HepG2 (cell line): ENCODE measurements around the gene FBXL20. TPM values are rescaled to one million over a fixed set of nuclear protein-coding genes. Genes with fewer than 3 reads are reported as not detected.
A peak's percentile ranks its signal among the peaks of the same experiment; 100 is the strongest.

Source experiments
- GABPB1 ChIP-seq: IDR thresholded peaks from 2 replicates; pipeline ENCODE4 v1.6.1; 2016; ENCODE audit warnings: mild to moderate bottlenecking, missing genetic modification reagents, moderate library complexity, missing compliant biosample characterization
- GFI1 ChIP-seq: sonication (generic); formaldehyde crosslinking; IDR thresholded peaks from 2 replicates; pipeline ENCODE4 v1.5.0; 2020; ENCODE audit warnings: missing genetic modification reagents, mild to moderate bottlenecking, borderline replicate concordance
- GPN1 ChIP-seq: sonication (generic); formaldehyde crosslinking; IDR thresholded peaks from 2 replicates; pipeline ENCODE4 v1.5.1; 2020; ENCODE audit warnings: missing genetic modification reagents, borderline replicate concordance
- IKZF4 ChIP-seq: sonication (generic); formaldehyde crosslinking; IDR thresholded peaks from 2 replicates; pipeline ENCODE4 v1.5.1; 2020; ENCODE audit warnings: borderline replicate concordance, mild to moderate bottlenecking, low read depth, missing genetic modification reagents; ENCODE audit errors: not compliant biosample characterization
- ISX ChIP-seq: sonication (generic); formaldehyde crosslinking; conservative IDR thresholded peaks from 2 replicates; pipeline ENCODE4 v1.5.0; 2020; ENCODE audit warnings: missing genetic modification reagents
- KAT7 ChIP-seq: IDR thresholded peaks from 2 replicates; pipeline ENCODE4 v1.6.1; 2018; ENCODE audit warnings: borderline replicate concordance, missing compliant biosample characterization
- KDM5B ChIP-seq: sonication (generic); formaldehyde crosslinking; IDR thresholded peaks from 2 replicates; pipeline ENCODE4 v1.4.0; 2020; ENCODE audit warnings: missing genetic modification reagents, mild to moderate bottlenecking, borderline replicate concordance
- MZF1 ChIP-seq: sonication (generic); formaldehyde crosslinking; IDR thresholded peaks from 2 replicates; pipeline ENCODE4 v1.8.1; 2023; ENCODE audit warnings: mild to moderate bottlenecking, missing genetic modification reagents, borderline replicate concordance
- PPARG ChIP-seq: conservative IDR thresholded peaks from 2 replicates; pipeline ENCODE4 v1.6.1; 2016; ENCODE audit warnings: missing biosample characterization, missing genetic modification reagents
- PRPF4 ChIP-seq: fragments of 200-400 bp; formaldehyde crosslinking; IDR thresholded peaks from 2 replicates; pipeline ENCODE4 v1.6.1; 2016; ENCODE audit warnings: low read length, low read depth; ENCODE audit not compliant: poor library complexity, severe bottlenecking
- SAP130 ChIP-seq: IDR thresholded peaks from 2 replicates; pipeline ENCODE4 v1.6.1; 2016; ENCODE audit warnings: low read depth
- TP53 ChIP-seq: sonication (generic); formaldehyde crosslinking; conservative IDR thresholded peaks from 2 replicates; pipeline ENCODE4 v1.4.0; 2020; ENCODE audit warnings: missing genetic modification reagents
- ZBTB8A ChIP-seq: sonication (generic); formaldehyde crosslinking; IDR thresholded peaks from 2 replicates; pipeline ENCODE4 v1.4.0; 2020; ENCODE audit warnings: mild to moderate bottlenecking, low read depth, missing genetic modification reagents, borderline replicate concordance
- ZNF230 ChIP-seq: sonication (generic); formaldehyde crosslinking; IDR thresholded peaks from 2 replicates; pipeline ENCODE4 v1.4.0; 2020; ENCODE audit warnings: mild to moderate bottlenecking, missing genetic modification reagents
- ZNF253 ChIP-seq: sonication (generic); formaldehyde crosslinking; IDR thresholded peaks from 2 replicates; pipeline ENCODE4 v1.8.0; 2022; ENCODE audit warnings: mild to moderate bottlenecking, missing genetic modification reagents, borderline replicate concordance
- ZNF652 ChIP-seq: IDR thresholded peaks from 2 replicates; pipeline ENCODE4 v1.6.1; 2016; ENCODE audit warnings: low read depth, borderline replicate concordance
- ZNF777 ChIP-seq: sonication (generic); formaldehyde crosslinking; IDR thresholded peaks from 2 replicates; pipeline ENCODE4 v1.4.0; 2020; ENCODE audit warnings: missing genetic modification reagents
- polyA plus RNA-seq, 8 experiments: library from polyadenylated mRNA; depleted of rRNA in 3 of 8; stranded (reverse) in 7 of 8; unstranded in 1 of 8; fragments of >200 nt; fragmentation: Illumina TruSeq in 4 of 8; extraction: Trizol in 4 of 8; gene quantifications; 2 replicates each; pipeline versions ENCODE4 v1.2.1 to v1.2.3, GENCODE V29; 2011 to 2016; ENCODE audit warnings: low read depth in 4 of 8, missing spikeins in 1 of 8, mixed read lengths in 1 of 8; ENCODE audit not compliant: insufficient read depth in 1 of 8
- total RNA-seq, 5 experiments: library from RNA; depleted of rRNA; stranded (reverse); fragments of >200 nt; fragmentation: Illumina TruSeq; extraction: Trizol; gene quantifications; 2 replicates each; pipeline ENCODE4 v1.2.3, GENCODE V29; 2016; ENCODE audit warnings: low read depth in 1 of 5
- TF ChIP-seq, protein P1 (sequence below): sonication (generic); formaldehyde crosslinking; IDR thresholded peaks from 2 replicates; pipeline ENCODE4 v1.4.0; 2020; ENCODE audit warnings: missing genetic modification reagents, borderline replicate concordance
- TF ChIP-seq, protein P2 (sequence below): sonication (generic); formaldehyde crosslinking; IDR thresholded peaks from 2 replicates; pipeline ENCODE4 v1.8.0; 2022; ENCODE audit warnings: mild to moderate bottlenecking, missing genetic modification reagents, moderate library complexity
- TF ChIP-seq, protein P3 (sequence below): sonication (generic); formaldehyde crosslinking; IDR thresholded peaks from 2 replicates; pipeline ENCODE4 v1.4.0; 2020; ENCODE audit warnings: mild to moderate bottlenecking, missing genetic modification reagents
- TF ChIP-seq, protein P4 (sequence below): sonication (generic); formaldehyde crosslinking; IDR thresholded peaks from 2 replicates; pipeline ENCODE4 v1.4.0; 2020; ENCODE audit warnings: missing genetic modification reagents

FBXL20 gene
- total and polyA plus RNA-seq, 2 of the 13 experiments (the other 11 are each of a cell fraction or from before 2014, with no cell fraction given), result 10.2 to 10.3 TPM

DNA sequence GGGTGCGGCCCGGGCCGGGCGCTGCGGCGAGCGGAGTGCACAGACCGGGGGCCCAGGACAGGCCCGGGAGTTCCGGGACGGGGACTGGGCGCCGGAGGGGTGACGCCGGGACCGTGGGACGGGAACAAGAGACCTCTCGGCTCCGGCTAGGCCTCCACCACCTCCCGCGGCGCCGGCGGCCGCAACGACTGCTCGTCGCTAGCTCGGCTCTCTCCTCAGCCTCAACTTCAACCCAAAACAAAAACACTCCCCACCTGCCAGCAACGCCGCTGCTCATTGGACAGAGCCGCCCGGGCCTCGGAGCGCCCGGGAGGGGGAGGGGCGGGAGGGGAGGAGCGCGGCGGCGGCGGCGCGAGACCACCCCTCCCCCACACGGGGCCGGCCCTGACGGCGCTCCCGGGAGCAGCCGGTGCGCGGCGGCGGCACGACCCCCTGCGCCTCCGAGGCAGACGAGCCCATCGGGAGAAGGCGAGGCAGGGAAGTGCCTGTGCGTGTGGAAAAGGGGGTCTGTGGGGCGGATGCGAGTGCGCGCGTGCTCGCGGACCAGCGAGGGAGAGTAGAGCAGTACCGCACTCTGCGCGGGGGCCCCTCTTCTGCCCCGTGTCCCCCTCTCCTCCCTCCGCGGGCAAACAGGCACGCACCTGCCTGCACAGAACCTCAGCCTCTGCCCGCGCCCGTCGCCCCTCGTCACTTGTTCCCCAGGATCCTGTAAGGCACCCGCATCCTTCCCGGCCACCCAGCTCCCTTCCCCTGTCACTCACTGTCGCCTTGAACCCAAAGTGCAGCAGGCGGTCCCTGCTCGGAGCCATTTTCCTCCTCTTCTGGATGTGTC is at the start of gene FBXL20 (continued):
- TF ChIP-seq KAT7 (CRISPR knock-in tag) (peak; percentile 47), ZNF777 (peak; percentile 88), GABPB1 (CRISPR knock-in tag) (peak; percentile 77; the same call in 1 of the 2 replicates), PPARG (peak; percentile 55), KDM5B (CRISPR knock-in tag) (peak; percentile 79; the same call in 1 of the 2 replicates), GPN1 (CRISPR knock-in tag) (no peak), IKZF4 (peak; percentile 41), SAP130 (CRISPR knock-in tag) (peak; percentile 96), GFI1 (no peak), ZNF253 (CRISPR knock-in tag) (no peak), ZBTB8A (CRISPR knock-in tag) (peak; percentile 47; the same call in 1 of the 2 replicates), PRPF4 (peak; percentile 99), TP53 (0 out of 2 replicates have a peak, but pooled peaks have one; percentile 42), MZF1 (CRISPR knock-in tag) (no peak), ISX (0 out of 2 replicates have a peak, but pooled peaks have one; percentile 43), ZNF652 (CRISPR knock-in tag) (no peak), ZNF230 (CRISPR knock-in tag) (0 out of 2 replicates have a peak, but pooled peaks have one; percentile 15)
- TF ChIP-seq, protein P1, sequence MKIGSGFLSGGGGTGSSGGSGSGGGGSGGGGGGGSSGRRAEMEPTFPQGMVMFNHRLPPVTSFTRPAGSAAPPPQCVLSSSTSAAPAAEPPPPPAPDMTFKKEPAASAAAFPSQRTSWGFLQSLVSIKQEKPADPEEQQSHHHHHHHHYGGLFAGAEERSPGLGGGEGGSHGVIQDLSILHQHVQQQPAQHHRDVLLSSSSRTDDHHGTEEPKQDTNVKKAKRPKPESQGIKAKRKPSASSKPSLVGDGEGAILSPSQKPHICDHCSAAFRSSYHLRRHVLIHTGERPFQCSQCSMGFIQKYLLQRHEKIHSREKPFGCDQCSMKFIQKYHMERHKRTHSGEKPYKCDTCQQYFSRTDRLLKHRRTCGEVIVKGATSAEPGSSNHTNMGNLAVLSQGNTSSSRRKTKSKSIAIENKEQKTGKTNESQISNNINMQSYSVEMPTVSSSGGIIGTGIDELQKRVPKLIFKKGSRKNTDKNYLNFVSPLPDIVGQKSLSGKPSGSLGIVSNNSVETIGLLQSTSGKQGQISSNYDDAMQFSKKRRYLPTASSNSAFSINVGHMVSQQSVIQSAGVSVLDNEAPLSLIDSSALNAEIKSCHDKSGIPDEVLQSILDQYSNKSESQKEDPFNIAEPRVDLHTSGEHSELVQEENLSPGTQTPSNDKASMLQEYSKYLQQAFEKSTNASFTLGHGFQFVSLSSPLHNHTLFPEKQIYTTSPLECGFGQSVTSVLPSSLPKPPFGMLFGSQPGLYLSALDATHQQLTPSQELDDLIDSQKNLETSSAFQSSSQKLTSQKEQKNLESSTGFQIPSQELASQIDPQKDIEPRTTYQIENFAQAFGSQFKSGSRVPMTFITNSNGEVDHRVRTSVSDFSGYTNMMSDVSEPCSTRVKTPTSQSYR (CRISPR knock-in tag), result peak; percentile 100
- TF ChIP-seq, protein P2, sequence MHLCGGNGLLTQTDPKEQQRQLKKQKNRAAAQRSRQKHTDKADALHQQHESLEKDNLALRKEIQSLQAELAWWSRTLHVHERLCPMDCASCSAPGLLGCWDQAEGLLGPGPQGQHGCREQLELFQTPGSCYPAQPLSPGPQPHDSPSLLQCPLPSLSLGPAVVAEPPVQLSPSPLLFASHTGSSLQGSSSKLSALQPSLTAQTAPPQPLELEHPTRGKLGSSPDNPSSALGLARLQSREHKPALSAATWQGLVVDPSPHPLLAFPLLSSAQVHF (CRISPR knock-in tag), result 0 out of 2 replicates have a peak, but pooled peaks have one; percentile 11
- TF ChIP-seq, protein P3, sequence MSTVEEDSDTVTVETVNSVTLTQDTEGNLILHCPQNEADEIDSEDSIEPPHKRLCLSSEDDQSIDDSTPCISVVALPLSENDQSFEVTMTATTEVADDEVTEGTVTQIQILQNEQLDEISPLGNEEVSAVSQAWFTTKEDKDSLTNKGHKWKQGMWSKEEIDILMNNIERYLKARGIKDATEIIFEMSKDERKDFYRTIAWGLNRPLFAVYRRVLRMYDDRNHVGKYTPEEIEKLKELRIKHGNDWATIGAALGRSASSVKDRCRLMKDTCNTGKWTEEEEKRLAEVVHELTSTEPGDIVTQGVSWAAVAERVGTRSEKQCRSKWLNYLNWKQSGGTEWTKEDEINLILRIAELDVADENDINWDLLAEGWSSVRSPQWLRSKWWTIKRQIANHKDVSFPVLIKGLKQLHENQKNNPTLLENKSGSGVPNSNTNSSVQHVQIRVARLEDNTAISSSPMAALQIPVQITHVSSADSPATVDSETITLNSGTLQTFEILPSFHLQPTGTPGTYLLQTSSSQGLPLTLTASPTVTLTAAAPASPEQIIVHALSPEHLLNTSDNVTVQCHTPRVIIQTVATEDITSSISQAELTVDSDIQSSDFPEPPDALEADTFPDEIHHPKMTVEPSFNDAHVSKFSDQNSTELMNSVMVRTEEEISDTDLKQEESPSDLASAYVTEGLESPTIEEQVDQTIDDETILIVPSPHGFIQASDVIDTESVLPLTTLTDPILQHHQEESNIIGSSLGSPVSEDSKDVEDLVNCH (CRISPR knock-in tag), result no peak
- TF ChIP-seq, protein P4, sequence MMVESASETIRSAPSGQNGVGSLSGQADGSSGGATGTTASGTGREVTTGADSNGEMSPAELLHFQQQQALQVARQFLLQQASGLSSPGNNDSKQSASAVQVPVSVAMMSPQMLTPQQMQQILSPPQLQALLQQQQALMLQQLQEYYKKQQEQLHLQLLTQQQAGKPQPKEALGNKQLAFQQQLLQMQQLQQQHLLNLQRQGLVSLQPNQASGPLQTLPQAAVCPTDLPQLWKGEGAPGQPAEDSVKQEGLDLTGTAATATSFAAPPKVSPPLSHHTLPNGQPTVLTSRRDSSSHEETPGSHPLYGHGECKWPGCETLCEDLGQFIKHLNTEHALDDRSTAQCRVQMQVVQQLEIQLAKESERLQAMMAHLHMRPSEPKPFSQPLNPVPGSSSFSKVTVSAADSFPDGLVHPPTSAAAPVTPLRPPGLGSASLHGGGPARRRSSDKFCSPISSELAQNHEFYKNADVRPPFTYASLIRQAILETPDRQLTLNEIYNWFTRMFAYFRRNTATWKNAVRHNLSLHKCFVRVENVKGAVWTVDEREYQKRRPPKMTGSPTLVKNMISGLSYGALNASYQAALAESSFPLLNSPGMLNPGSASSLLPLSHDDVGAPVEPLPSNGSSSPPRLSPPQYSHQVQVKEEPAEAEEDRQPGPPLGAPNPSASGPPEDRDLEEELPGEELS (CRISPR knock-in tag), result peak; percentile 18; the same call in 1 of the 2 replicates
